ENCODE measurements around the gene ATP6V0A4.
A peak's percentile ranks its signal among the peaks of the same experiment; 100 is the strongest.

ATP6V0A4 gene

DNA sequence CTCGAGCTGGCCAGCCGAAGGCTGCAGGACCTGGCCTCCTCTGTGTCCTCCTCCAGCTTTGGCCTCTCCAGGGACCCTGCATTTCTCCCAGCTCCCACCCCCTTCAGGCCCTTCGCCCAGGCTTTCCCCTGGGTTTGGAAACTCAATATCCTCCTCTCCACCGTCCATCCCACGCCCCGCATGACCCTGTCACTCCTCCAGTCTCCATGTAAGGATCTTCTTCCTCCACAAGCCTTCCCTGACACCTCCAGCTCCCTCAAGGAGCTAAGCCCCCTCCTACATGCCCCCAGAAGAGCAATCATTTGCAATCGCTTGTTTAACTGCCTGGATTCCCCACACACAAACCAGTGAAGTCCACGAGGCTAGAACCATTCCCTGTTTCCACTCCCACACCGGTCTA, 24.8 kb downstream of the ATP6V0A4 start:
- no peak for DNase-seq (ENCODE audit: low read depth)
- TF ChIP-seq, protein P1, sequence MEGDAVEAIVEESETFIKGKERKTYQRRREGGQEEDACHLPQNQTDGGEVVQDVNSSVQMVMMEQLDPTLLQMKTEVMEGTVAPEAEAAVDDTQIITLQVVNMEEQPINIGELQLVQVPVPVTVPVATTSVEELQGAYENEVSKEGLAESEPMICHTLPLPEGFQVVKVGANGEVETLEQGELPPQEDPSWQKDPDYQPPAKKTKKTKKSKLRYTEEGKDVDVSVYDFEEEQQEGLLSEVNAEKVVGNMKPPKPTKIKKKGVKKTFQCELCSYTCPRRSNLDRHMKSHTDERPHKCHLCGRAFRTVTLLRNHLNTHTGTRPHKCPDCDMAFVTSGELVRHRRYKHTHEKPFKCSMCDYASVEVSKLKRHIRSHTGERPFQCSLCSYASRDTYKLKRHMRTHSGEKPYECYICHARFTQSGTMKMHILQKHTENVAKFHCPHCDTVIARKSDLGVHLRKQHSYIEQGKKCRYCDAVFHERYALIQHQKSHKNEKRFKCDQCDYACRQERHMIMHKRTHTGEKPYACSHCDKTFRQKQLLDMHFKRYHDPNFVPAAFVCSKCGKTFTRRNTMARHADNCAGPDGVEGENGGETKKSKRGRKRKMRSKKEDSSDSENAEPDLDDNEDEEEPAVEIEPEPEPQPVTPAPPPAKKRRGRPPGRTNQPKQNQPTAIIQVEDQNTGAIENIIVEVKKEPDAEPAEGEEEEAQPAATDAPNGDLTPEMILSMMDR (conservative IDR thresholded peaks at IDR 0.05; ENCODE audit: low read length), result no peak
- H3K4me3 ChIP-seq (ENCODE audit: low read length), result no peak overlapping the region

DNA sequence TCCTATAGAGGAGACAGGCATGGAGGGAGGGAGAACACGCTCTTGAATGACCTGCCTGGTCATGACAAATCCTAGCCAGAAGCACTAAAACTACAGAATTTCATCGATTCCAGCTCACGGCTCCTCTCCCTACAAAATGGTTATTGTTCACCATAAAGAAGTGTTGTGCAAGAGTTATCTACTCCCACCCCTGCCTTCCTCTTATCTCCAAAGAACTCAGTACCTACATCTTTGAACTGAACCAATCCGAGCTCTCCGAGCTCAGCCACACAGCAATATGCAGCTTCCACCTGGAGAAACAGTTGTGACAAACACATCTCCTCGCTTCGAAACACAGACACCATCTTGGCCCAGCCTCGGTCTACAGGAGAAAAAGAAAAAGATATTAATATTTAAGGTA, 27.1 kb downstream of the ATP6V0A4 start:
- TF ChIP-seq, protein P1 (conservative IDR thresholded peaks at IDR 0.05; ENCODE audit: low read length), result no peak
- H3K4me3 ChIP-seq (ENCODE audit: low read length), result no peak overlapping the region
- no peak for DNase-seq (ENCODE audit: low read depth)

DNA sequence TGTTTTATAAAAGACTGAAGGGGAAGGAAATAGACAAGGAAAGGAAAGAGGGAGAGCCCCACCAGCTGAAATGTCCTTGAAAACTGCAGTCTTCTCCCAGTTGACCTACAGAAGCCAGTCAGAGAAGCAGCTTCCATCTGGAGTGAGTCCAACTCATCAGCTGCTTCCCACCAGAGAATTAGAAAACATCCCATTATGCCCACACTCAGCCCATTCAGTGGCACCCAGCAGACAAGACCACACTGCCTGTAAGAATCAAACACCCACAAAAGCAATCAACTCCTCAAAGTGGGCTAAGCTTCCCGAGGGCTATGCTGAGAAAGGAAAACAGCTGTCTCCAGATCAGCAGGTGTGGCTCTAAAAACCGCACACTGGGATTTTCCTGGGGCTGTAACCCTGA, 29.8 kb downstream of the ATP6V0A4 start:
- TF ChIP-seq, protein P1 (conservative IDR thresholded peaks at IDR 0.05; ENCODE audit: low read length), result no peak
- DNase-seq (ENCODE audit: low read depth), result no peak
- no peak overlapping the region for H3K4me3 ChIP-seq (ENCODE audit: low read length)

DNA sequence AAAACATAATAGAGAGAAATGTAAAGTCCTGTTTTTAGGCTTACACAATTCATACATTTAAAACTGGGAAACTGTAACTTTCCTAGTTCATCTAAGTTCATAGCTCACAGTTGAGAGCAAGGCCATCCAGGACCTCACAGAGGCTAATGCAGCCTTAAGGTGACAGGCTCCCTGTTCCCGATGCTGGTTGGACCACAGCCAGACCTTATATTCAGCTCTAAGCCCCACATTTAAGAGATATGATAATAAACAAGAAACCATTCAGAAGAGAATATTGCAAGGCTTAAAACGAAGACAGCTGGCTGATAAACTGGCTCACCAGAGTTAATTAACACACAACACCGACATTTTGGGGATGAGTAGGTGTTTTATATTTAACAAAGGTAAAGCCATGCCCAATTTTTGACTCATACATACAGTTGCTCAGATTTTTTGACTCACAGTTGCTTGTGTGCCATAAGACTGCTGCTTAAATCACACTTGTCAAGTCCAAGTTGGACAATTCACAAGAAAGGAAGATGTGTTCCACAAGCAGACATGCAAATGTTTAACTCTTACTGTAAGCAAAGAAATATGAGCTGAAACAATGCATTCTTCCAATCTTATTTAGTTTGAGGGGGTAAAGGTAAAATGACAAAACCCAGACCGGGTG, 41.3 kb downstream of the ATP6V0A4 start:
- DNase-seq (ENCODE audit: low read depth), result no peak
- H3K4me3 ChIP-seq (ENCODE audit: low read length), result no peak overlapping the region
- TF ChIP-seq, protein P1 (conservative IDR thresholded peaks at IDR 0.05; ENCODE audit: low read length), result no peak

DNA sequence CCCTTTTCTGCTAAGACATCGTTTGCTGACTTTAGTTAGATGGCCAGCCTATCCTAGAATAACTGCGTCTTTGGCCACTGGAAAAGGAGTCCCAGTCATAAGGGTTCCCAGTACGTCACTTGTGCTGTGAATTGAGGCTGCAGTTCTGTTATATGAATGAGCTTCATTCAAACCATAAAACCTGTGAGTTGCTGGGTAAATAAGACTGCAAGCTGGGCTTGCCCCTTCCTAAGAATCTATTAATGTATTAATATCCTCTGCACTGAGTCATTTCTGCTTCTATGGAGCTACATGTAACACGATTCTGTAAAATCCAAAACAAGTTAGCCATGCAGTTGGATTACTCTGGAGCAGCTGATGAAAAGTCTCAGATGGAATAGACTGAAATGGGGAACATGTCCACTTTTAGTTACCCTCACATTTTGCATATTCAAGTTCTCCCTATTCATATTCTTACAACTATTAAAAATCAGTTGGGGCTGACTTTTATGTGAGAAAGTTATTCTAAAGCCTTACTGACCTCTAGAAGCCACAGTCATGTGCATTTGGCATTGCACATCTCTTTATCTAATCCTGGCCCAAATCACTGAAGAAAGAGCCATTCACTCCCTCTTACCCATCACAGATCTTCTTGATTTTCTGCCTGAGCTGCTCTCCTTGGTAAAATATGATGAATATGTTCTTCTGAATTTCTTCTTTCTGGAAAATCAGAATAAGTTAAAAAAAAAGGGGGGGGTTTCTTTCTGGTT, 42.0 kb downstream of the ATP6V0A4 start:
- no peak overlapping the region for H3K4me3 ChIP-seq (ENCODE audit: low read length)
- no peak for DNase-seq (ENCODE audit: low read depth)
- TF ChIP-seq, protein P1 (conservative IDR thresholded peaks at IDR 0.05; ENCODE audit: low read length), result no peak

DNA sequence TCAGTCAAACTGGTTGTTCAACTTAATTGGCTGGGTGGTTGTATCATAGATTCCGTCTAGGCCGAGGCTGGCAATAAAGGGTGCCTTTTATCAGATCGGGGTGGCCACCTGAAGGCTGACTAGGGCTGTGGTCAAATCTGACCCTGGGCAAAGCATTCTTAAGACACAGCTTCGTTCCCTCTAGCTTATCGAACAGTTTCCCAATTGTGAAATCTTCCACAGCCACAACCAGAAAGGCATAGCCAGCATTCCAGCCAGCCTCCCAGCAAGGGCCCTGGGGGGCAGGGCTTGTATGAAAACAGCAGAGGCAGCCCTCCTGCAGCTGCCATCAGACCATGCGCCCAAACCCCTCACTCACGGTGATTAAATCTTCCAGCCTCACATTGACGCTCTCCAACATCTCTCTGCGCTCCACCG, 42.7 kb downstream of the ATP6V0A4 start:
- peak; percentile 22 for DNase-seq (ENCODE audit: low read depth)
- TF ChIP-seq, protein P1 (conservative IDR thresholded peaks at IDR 0.05; ENCODE audit: low read length), result no peak
- no peak overlapping the region for H3K4me3 ChIP-seq (ENCODE audit: low read length)

DNA sequence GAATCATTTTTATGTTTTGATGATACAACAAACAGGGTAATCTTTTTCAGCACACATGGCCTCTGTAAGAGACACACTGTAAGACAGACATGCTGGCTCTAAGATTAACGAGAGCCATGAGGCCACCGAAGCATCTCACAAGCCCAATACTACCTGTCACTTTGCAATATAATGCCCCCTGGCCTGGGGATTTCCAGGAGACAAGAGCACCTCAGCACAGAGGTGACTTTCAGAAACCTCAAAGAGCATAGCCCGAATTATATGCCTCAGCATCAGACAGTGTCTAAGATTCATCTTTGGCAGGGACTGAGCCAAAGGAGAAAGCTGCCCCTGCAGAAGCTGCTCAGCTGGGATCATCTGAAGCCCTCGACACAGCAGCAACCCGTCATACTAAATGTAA, 44.4 kb downstream of the ATP6V0A4 start:
- DNase-seq (ENCODE audit: low read depth), result no peak
- TF ChIP-seq, protein P1 (conservative IDR thresholded peaks at IDR 0.05; ENCODE audit: low read length), result no peak
- no peak overlapping the region for H3K4me3 ChIP-seq (ENCODE audit: low read length)

Data from AG10803 (cell line).